ENCODE measurements around the gene RTP1.
"Not testable (repeated sequence)": the region's sequence is repeated elsewhere in the genome, so short reads cannot be mapped to it uniquely, and the experiment has no call there.

The RTP1 gene, protein sequence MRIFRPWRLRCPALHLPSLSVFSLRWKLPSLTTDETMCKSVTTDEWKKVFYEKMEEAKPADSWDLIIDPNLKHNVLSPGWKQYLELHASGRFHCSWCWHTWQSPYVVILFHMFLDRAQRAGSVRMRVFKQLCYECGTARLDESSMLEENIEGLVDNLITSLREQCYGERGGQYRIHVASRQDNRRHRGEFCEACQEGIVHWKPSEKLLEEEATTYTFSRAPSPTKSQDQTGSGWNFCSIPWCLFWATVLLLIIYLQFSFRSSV

DNA sequence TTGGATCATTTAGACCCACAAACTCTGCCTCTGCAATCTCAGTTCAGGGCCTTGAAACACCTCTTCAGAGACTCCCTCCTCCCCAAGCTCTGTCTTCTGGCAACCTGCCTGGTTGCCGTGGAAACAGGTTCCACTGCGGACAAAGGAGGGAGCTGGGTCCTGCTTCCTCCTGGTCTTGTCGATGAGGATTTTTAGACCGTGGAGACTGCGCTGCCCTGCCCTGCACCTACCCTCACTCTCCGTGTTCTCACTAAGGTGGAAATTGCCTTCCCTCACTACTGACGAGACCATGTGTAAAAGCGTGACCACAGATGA, at the start of gene RTP1:
Gene RTP1, plus strand, starts transcription at position 152 of the 315 bp plus-strand sequence. Its CDS starts 30 bp downstream, at position 182.
- DNase-seq, result no peak

DNA sequence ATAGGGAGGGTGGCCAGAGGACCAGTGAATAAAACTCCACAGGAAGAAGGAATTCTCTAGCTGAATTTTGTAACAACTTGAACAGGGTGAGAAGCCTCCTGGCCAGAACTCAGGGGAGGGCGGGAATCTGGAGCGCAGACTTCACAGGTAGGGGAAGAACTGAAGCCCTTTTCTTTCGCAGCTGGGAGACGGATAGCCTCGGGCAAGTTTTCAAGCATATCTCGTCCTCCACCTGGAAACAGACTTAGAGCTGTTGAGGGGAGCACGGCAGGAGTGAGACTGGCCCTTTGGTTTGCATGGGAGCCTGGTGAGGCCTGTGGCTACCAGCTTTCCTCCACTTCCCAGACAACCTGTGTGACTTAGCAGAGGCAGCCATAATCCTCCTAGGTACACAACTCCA, 47.1 kb upstream of the RTP1 start:
- no peak for DNase-seq

DNA sequence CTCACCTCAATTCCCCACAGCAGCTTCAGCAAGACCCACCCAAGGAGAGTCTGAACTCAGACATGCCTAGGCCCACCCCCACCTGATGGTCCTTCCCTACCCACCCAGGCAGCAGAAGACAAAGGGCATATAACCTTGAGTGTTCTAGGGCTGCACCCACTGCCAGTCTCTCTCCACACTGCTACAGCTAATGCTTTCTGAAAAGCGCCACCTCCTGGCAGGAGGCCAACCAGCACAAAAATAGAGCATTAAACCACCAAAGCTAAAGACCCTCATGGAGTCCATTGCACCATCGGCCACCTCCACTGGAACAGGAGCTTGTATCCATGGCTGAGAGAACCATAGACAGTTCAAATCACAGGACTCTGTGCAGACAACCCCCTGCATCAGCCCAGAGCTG, 46.7 kb upstream of the RTP1 start:
- peak; percentile 61 for DNase-seq

DNA sequence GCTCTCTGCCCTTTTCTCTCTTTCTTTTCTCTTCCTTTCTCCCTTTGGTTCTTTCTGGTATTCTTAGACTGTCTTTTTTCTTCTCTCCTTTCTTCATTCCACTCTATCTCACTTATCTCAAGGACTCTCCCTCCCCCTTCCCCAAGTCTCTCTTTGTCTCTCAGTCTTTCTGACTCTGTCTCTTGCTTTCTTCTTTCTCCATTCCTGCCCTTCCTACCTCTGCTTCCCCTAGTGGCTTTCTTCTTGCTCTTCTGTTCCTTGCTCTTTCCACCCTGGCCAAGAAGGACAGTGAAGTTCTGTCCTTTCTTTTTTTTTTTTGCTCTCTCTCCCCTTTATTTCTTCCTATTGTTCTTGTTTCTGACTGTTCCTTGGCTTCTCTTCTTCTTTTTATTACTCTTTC, 35.7 kb upstream of the RTP1 start:
- DNase-seq, result no peak

DNA sequence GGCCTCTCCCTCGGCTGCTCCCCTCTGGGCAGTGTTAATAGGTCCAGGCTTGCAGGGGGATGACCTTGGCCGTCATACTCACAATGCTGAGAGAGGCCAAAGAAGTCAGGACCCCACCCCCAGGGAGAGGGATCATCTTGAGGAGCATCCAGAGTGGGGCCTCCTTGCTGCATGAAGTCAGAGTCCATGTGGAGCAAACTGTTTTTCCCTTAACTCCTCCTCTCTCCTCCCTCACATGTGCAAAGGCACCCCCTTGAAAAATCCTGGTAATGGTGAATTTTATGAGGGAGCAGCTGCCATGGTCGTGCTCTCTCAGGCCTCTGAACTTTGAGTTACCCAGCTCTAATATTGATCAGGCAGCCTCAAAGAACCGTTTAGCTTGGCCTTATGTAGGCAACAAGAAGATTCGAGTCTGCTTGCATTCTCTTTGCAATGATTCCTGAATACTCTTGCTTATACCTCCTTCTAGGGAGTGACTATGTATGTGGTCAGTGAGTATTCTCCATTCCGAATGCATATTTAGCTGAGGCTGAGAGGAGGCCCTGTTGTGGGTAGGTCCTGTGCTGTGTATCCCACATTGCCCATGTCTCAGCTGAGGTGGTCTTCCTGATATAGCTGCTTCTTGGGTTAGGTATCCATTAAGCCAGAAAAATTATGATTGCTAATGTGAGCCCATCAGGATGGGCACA, 34.9 kb upstream of the RTP1 start:
- DNase-seq, result no peak

DNA sequence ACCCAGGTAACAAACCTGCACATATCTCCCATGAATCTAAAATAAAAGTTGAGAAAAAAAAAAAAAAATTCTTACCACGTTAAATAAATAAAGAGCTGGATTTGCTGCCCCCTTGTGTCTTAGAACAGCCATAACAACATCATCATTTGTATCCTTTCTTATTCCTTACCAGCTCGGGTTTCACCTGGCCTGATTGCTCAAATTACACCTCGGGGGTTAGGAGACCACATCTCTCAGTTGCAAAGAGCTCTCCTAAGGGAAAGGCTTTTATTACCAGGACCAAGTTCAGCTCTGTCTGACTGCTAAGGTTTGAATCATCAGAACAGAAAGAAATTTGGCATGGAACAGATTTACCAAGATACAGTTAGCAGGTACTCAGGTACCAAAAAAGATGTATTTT, 32.1 kb upstream of the RTP1 start:
- DNase-seq, result peak; percentile 70

DNA sequence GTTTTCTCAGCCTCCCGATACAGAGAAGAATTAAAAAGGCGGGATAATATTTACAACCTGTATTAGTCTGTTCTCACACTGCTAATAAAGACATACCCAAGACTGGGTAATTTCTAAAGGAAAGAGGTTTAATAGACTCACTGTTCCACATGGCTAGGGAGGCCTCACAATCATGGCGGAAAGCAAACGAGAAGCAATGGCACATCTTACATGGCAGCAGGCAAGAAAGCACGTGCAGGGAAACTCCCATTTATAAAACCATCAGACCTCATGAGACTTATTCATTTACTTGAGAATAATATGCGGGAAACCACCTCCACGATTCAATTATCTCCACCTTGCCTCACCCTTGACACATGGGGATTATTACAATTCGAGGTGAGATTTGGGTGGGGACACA, 30.5 kb upstream of the RTP1 start:
- no peak for DNase-seq

DNA sequence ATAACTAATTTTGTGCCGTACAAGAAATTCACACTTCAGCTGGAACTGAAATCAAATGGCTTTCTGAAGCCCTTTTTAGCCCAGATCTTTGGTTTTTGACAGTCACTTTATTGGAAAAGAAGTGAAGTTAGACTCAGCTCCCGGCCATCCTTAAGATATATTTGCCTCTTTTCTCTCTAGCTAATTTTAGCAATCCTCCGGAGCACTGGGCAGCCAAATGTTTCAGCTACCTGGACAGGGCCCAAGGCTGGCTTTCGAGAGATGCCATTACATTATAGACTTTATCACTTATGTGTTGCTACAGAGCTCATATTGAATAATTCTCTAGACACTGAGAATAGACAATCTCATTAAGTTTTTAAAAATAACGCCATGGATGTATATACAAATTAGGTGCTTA, 29.5 kb upstream of the RTP1 start:
- DNase-seq, result no peak

DNA sequence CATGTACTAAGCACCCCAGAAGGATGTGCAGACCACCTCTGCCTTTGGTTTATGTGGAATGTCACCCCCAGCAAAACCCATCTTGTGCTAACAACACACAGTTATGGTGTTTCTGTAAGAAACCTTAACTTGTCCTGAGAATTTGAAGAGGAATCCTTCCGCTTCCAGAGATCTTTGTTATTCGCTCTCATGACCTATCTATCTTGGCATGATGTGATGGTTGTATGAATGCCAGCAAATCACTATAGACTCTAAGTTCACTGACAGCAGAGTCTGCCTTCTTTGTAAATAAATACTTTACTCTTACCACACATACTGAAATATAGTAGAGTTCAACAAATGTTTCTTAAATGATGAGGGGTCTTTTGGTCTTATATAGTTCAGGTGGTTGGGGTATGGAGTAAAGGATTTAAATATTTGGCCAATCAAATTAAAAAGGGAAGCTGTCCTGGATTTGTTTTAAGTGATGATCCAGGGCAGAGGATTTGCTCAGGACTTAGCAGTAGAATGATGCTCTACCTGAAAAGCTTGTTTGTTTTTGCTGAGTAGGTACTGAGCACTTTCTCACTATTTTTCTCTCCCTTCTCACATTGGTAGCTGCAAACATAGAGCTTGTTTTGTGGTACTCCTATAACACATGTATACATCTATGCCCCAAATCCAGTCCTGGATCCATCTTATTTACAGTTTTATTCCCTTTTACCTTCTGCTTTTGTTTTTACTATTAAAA, 27.9 kb upstream of the RTP1 start:
- no peak for DNase-seq

DNA sequence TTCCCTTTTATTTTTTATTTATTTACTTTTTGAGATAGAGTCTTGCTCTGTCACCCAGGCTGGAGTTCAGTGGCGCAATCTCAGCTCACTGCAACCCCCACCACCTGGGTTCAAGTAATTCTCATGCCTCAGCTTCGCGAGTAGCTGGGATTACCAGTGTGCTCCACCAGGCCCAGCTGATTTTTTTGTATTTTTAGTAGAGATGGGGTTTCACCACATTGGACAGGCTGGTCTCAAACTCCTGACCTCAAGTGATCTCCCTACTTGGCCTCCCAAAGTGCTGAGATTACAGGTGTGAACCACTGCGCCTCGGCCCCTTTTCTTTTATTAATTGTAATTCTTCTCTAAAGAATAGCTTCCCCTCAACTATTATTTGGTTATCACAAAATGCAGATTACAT, 26.4 kb upstream of the RTP1 start:
- not testable (repeated sequence) for DNase-seq

DNA sequence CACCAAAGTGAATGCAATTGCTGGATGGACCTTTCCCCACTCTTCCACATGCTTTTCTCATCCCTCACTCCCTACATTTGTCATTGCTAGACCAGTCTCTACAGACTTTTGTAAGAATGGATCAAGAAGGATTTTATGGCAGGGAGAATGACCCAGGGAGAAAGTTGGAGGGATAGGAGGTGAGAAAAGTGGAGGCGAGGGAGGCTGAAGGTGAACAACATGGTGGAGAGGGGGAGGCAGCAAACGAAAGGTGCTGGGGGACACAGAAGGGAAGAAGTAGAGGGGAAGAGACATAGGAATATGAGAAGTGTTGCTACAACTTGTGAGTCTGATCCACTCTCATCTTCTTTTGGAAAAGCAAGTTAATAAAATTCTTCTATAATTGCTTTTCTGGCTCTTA, 24.4 kb upstream of the RTP1 start:
- no peak for DNase-seq

DNA sequence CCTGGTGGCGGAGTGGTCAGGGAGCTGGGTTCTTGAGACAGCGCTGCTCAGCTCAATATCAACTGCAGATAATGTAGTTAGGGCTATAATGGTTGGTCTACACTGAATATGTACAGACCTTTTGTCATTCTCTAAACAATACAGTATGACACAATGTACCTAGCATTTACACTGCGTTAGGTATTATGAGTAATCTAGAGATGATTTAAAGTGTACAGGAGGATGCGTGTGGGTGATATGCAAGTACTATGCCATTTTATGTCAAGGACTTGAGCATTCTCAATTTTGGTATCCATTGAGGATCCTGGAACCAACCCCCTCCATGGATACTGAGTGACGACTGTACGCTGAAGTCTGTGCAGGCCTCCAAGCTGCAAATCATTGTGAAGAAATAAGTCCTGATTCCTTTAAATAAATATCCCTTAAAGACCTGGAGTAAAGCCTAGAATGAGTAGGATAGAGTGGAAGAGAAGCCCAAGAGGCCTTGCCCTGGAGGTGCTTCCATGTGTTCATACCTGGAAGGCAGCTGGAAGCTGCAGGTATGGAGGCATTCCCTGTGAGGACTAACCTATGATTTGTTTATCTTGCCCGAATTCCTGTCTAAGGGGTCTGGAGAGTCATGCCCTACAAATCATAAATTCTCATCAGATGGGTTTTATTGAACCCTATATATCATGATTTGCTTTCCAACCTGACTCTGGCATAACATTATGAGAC, 15.7 kb upstream of the RTP1 start:
- DNase-seq, result no peak

DNA sequence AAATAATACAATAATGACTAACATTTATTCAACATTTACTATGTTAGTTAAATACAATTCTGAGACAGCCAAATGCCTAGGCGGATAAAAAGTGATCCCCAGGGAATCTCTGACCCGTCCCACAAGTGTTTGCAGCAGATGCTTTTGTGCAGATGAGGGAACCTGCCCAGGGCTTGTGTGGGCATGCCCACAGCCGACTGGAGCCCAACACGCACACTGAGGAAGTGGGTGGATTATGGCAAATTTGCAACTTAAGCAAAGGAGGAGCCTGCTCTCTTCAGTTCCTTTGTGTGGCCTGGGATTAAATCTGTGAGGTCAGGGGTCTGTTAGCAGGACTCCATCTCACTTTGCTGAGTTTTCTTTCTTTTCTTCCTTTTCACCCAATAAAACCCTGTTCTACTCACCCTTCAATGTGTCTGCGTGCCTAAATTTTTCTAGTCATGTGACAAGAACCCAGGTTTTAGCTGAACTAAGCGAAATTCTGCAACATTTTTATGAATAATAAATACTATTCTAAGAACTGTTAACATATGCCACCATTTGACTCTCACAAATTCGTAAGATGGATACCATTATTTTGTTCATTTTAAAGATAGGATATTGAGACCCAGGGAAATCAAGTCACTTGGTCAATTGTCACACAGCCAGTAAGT, 13.9 kb upstream of the RTP1 start:
- DNase-seq, result no peak

DNA sequence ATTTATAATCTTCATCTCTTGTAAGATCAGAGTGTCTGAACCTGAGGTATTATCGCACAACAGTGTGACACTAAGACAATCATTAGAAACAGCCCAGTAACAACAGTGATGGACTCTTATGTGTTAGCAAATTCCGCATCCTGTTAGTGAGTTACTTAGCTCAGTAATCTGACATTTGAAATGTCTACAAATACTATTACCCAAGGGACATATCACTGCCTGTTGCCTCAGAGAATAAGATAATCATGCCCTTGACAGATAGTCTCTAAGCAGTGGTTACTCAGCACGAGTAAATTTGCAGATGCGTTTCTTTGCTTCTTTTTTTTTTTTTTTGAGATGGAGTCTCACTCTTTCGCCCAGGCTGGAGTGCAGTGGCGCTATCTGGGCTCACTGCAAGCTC, 13.4 kb upstream of the RTP1 start:
- no peak for DNase-seq

DNA sequence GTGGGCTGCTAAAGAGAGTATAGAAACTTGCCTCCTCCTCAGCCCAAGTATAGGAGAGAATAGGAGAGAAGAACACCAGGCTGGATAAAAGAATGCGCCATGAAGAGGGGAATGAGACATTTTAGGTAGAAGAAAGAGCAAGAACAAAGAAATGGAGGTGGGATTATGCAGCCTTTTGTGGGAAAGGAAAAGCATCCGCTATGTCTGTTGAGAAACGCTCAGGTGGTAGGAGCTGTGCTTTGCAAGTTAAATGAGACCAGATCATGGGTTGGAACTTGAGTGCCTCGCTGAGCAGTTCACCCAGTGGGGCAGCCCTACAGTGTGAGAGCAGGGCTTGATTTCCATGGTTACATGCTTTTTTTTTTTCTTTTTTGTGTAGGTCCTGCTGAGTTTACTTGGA, 11.5 kb upstream of the RTP1 start:
- DNase-seq, result no peak

DNA sequence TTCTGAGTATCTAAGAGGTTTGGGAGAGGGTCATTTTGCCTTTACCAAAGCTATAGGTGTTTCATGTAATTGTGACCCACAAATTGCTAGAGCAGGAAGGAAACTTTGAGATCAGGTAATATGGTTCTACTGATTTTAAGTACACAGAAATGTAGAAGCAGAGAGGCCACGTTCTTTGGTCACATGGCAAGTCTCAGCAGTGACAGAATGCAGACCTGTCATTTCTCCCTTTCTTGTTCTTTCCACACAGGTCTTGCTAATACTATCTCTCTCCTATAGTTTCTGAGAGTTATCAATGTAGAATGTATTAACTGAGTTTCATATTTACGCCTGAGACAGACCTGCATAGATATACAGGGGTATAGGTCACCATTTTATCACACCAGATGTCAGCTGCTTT, 10.9 kb upstream of the RTP1 start:
- DNase-seq, result no peak

DNA sequence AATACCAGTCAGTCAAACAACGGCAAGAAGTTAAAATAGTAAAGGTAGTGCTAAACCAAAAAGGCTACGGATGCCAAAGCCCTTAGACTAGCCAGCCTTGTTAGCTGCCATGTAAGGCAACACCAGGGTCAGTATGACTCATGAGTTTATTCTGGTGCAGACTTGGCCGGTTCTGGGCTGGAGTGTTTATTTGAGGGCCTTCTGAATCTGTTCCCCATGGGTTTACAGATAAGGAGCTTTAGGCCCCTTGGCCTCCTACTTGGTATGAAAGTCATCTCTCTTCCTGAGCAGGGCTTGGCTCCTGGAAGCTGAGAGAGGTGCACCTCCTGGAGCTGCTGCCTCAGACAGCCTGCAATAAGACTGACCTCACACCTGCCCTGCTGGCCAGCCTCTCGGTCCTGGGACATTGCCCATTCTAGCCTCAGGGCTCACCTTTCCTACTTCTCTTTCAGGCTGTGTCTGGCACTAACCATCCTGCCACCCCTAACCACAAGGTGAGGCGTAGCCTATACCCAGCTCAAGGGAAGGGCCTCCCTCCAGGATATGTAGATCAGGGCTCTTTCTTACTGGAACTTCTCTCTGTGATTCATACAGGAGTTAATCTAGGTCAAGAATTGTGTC, 10.4 kb upstream of the RTP1 start:
- no peak for DNase-seq

DNA sequence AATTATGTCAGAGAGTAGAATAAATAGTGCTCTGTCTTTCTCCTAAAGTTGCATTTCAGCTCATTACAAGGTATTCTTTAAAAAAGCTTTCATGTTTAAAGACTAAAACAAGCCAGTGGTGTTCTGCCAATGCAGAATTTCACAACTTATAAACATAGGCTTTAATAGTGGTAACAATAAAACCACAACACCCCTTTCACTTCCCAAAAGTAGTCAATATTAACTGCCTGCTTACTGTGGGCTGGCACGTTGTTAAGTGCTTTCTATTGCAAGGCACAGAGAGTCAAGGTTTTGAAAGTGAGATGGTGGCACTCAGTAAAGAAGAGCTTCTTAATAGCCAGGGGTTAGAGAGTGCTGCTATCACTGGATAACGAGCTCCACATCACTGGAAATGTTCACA, 8.4 kb upstream of the RTP1 start:
- DNase-seq, result no peak

DNA sequence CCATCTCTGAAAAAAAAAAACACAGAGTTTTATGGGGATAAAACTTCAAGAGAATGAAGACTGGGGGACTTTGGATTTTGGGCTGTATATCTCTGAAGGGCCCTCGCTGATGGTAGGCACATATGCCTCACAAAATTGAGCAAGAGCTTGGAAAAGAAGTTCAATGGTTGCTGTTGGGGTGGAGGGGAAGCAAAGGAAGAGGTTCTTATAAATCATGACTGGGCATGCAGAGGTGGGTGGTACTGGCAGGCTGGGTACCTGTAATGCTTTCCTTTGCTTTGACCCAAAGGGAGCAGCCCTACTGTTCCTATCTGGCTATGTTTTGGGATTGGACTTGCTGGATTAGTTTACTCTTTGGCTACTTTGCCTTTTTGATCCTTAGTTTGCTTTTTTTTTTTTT, 6.0 kb upstream of the RTP1 start:
- DNase-seq, result no peak

DNA sequence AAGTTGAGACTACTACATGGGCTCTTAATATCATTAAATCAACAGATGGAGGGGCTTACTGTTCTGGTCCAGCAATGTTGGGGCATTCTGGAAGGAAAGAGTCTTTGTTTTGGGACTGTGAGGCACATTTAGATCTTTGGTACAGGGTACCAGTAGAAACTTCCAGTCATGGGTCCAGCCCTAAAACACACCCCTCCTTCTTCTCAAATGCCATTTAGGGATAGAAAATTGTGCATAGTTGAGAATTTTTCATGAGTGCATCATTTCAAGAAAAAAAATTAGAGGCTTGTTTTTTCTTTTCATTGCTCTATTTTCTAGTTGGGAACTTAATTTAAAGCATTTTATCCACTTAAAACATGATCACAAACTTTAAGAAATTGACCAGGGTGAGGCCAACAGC, 4.1 kb upstream of the RTP1 start:
- no peak for DNase-seq

DNA sequence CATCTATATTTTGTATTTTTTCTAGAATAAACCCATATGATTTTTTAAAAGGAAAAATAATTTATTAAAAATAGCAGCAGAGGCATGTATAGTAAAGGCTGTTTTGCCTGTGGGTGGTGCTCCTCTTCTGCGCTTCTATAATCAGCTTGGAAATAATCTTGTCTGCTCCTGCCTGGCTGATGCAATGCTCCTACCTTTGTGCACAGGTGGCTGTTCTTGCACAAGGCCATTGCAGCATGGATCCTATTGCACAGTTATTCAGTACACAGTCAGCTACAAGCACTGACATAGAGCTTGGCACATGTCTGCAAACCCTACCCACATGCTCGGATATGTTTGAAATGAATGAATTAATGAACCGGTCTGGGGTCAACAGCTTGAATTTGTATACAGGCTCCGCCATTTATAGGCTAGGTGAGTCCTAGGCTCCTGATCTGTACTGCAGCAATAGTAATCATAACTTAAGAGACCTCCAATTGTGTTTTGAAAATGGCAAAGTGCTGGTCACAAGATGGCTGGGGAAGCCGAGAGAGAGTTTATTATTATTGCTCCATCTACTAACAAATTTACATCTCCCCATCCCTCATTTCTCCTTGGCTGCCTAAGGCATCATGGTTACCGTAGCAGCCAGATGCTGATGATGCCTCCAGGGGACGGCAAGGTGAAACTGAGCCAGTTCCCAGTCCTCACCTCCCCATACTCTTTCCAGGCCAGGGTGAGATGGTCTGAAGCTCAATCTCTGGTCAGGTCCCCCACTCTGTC, 532 bp upstream of the RTP1 start:
- no peak for DNase-seq

DNA sequence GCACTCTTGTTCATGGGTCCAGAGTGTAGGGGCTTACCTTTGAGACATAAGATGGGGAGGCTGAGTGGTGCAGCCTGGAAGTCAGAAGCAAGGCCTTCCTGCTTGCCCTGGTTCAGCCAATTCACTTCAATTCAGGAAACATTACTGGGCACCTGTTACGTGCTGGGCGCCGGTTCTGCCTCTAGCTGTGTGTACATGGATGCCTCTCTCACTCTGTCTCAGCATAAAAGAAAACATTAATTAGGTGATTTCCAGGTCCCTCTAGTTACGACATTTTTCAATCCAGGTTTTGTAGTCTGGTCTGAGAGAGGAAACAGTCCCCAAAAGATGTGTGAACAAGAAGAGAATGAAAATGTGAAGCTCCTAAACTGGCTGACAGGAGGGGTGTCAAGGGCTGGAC, 1.2 kb downstream of the RTP1 start:
- no peak for DNase-seq

Data from activated CD4-positive, alpha-beta T cell treated with anti-CD3 and anti-CD28 coated beads, Interleukin-10, Interleukin-2, amounts not matched to agents 100 ng/mL and 50 ng/mL, durations not matched to agents 16 hours and 8 hours (primary cell).